ENCODE data around the gene ITCH. TPM values are rescaled to one million over a fixed set of nuclear protein-coding genes. Genes with fewer than 3 reads are reported as not detected.

Gene ITCH
- total RNA-seq, 6 experiments from 2014 or later, result 55.0 to 63.3 (median 59.1) TPM

DNA sequence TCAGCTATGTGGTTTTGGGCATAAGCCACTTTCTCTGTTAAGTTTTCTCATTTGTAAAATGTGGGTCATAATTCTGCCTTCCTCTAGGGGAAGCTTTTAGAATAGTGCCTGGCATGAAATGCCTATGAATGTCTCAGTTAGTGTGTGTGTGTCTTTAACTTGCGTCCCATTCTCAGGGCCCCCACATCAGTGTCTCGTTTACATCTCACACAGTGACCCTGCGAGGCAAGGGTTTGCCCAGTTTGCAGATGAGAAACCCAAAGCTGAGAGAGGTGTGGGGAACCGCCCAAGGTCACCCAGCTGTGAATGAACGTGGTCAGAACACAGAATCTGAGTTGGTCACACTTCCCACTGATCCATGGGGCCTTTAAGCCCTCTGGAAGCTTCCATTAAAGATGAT is 167.3 kb downstream of the ITCH start:
- Mint-ChIP-seq H3K9me3 (no peaks in the 10 kb centered on the region), H3K4me1 (ENCODE audit: low read depth) (peaks cover 27% of the 10 kb centered on the region), H3K36me3 (ENCODE audit: low read depth) (peaks cover 24% of the 10 kb centered on the region), H3K27me3 (ENCODE audit: insufficient read depth) (peaks cover 3% of the 10 kb centered on the region; the same call in 1 of the 2 replicates), H3K4me3 (no peak overlapping the region), H3K27ac (no peak overlapping the region)
- TF ChIP-seq, protein P1, sequence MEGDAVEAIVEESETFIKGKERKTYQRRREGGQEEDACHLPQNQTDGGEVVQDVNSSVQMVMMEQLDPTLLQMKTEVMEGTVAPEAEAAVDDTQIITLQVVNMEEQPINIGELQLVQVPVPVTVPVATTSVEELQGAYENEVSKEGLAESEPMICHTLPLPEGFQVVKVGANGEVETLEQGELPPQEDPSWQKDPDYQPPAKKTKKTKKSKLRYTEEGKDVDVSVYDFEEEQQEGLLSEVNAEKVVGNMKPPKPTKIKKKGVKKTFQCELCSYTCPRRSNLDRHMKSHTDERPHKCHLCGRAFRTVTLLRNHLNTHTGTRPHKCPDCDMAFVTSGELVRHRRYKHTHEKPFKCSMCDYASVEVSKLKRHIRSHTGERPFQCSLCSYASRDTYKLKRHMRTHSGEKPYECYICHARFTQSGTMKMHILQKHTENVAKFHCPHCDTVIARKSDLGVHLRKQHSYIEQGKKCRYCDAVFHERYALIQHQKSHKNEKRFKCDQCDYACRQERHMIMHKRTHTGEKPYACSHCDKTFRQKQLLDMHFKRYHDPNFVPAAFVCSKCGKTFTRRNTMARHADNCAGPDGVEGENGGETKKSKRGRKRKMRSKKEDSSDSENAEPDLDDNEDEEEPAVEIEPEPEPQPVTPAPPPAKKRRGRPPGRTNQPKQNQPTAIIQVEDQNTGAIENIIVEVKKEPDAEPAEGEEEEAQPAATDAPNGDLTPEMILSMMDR (IDR thresholded peaks at IDR 0.05), result no peak; the same call in none of the 2 replicates
- DNase-seq, result no peak

DNA sequence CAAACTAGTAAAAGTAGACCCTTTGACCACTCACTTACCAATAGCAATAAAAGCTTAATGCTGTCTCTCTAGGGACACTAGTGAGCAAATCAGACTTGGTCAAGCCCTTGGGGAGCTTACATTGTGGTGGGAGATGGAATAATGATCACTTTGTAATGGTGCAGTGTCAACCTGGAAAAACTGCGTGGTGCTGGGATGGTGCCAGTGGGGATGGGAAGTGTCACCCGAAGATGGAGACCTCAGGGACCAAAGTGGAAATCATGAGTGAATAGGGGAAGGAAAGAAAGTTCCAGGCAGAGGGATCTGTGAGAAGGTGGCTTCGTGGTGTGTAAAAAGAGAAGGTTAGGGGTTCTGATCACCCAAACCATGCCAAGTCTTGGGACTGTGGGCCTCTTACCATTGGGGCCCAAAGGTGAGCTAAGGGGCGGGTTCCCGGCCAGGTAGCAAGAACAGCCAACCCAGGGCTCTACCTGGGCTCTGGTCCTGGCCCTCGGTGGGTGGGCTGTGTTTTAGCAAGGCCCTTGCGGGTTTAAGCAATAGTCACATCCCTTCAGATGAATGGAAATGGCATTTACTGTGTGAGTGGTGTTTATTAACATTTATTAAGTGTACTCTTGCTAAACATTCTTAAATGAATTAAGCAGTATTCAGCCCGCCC is 168.7 kb downstream of the ITCH start:
- TF ChIP-seq, protein P1 (IDR thresholded peaks at IDR 0.05), result no peak
- peak overlapping the region; percentile 9; the same call in 1 of the 2 replicates for H3K27ac Mint-ChIP-seq

DNA sequence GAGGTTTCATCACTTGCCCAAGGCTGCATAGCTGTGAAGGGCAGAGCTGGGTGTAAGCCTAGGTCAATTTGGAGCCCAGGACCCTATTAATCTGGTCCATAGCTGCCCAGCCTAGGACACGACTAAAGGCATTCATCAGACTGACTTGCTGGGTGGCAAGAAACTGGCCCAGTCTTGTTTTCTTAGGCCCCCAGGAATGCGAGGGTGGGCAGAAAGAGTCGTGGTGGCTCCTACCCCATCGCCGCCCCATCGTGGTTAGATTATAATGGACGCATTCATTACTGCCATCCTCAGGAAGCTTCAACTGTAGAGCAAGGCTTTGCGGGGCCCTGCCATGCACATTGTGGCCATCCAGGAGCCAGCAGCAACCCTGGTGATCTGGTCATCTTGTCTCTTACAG is 169.2 kb downstream of the ITCH start:
- H3K36me3 Mint-ChIP-seq (ENCODE audit: low read depth), result peaks cover 21% of the 10 kb centered on the region
- H3K9me3 Mint-ChIP-seq, result no peaks in the 10 kb centered on the region
- peaks cover 7% of the 10 kb centered on the region; the same call in 1 of the 2 replicates for H3K4me1 Mint-ChIP-seq (ENCODE audit: low read depth)
- peaks cover 1% of the 10 kb centered on the region; the same call in 1 of the 2 replicates for H3K27me3 Mint-ChIP-seq (ENCODE audit: insufficient read depth)
- no peak for DNase-seq
- no peak overlapping the region for H3K4me3 Mint-ChIP-seq
- TF ChIP-seq, protein P1 (IDR thresholded peaks at IDR 0.05), result no peak
- no peak overlapping the region; the same call in 1 of the 2 replicates for H3K27ac Mint-ChIP-seq

More for the DNA sequence above, 168.7 kb downstream of the ITCH start:
- Mint-ChIP-seq H3K9me3 (no peaks in the 10 kb centered on the region), H3K4me3 (no peak overlapping the region), H3K36me3 (ENCODE audit: low read depth) (peaks cover 21% of the 10 kb centered on the region), H3K4me1 (ENCODE audit: low read depth) (peaks cover 13% of the 10 kb centered on the region), H3K27me3 (ENCODE audit: insufficient read depth) (peaks cover 1% of the 10 kb centered on the region; the same call in 1 of the 2 replicates)
- DNase-seq, result no peak

DNA sequence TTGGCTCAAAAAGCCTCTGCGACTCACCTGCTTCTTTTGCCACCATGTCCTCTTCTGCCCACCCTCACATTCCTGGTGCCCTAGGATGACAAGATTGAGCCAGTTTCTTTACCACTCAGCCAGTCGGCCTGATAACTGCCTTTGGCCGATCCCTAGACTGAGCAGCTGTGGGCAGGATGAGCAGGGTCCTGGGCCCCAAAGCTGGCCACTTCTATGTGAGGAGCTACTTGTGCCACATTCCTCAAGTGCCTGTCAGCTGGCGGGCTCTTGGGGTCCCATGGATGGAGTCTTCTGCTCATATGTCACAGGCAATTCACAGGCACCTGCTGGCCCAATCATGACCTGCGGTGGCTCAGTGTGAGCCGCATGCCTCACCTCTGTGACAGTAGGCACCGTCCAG is 169.7 kb downstream of the ITCH start:
- TF ChIP-seq, protein P1 (IDR thresholded peaks at IDR 0.05), result no peak
- H3K36me3 Mint-ChIP-seq (ENCODE audit: low read depth), result peaks cover 21% of the 10 kb centered on the region

DNA sequence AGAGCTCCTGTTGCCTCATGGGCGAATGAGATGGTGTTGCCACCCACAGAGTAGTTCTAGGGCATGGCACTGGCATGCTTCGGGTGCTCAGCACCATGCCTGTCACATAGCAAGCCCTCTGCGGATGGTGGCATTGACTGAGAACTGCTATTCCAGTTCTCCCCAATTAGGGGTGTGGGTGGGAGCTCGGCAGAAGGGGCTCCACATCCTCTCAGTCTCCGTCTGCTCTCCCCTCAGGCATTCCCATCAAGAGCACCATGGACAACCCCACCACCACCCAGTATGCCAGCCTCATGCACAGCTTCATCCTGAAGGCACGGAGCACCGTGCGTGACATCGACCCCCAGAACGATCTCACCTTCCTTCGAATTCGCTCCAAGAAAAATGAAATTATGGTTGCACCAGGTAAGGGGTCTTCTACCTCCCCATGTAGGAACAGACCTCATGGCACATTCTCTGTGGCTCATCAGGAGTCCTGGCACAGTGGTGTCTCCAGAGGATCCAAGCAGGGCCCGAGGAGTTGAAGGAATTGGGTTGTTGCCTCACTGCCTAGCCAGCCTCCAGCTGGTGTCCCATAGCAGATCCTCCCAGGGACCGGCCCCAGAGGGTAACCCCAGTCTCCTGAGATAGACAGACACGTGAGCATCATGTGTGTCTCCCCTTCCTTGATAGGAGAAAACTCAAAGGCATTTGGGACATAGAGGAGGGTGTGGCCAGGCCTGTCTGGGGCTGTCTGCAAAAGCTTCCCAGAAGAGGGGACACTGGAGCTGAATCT is 171.5 kb downstream of the ITCH start:
- peaks cover 27% of the 10 kb centered on the region for H3K36me3 Mint-ChIP-seq (ENCODE audit: low read depth)
- TF ChIP-seq, protein P1 (IDR thresholded peaks at IDR 0.05), result no peak
- H3K4me3 Mint-ChIP-seq, result no peak overlapping the region

More for the DNA sequence above, 169.7 kb downstream of the ITCH start:
- H3K9me3 Mint-ChIP-seq, result no peaks in the 10 kb centered on the region
- H3K27ac Mint-ChIP-seq, result no peak overlapping the region; the same call in none of the 2 replicates
- no peak for DNase-seq
- peaks cover 1% of the 10 kb centered on the region; the same call in 1 of the 2 replicates for H3K27me3 Mint-ChIP-seq (ENCODE audit: insufficient read depth)
- peaks cover 6% of the 10 kb centered on the region; the same call in 1 of the 2 replicates for H3K4me1 Mint-ChIP-seq (ENCODE audit: low read depth)
- no peak overlapping the region for H3K4me3 Mint-ChIP-seq

More for the DNA sequence above, 171.5 kb downstream of the ITCH start:
- Mint-ChIP-seq H3K27me3 (ENCODE audit: insufficient read depth) (no peaks in the 10 kb centered on the region), H3K27ac (no peak overlapping the region; the same call in 1 of the 2 replicates), H3K9me3 (no peaks in the 10 kb centered on the region), H3K4me1 (ENCODE audit: low read depth) (peaks cover 10% of the 10 kb centered on the region; the same call in 1 of the 2 replicates)
- DNase-seq, result no peak
